A549 treated with GW870086 at 1 μM for 4 hours (cell line): ENCODE measurements around the gene KDELR1. TPM values are rescaled to one million over a fixed set of nuclear protein-coding genes. Genes with fewer than 3 reads are reported as not detected.

ENCODE experiments used
- total RNA-seq: library from RNA; stranded (reverse); fragments of 200-300 nt; extraction: Qiagen RNA extraction; gene quantifications from 5 replicates; pipeline ENCODE4 v1.2.3, GENCODE V29; 2022; ENCODE audit warnings: low read depth

Gene KDELR1
- total RNA-seq, result 349 to 445 TPM (median 427 TPM) in 5 replicates

GRCh38 chr19:48391100-48392005 is at the start of gene KDELR1:
Gene KDELR1, minus strand, starts transcription at chr19:48391551. Its CDS starts 193 bp downstream, at chr19:48391358.

GRCh38 chr19:48393559-48394330 is 2.4 kb upstream of the KDELR1 start, which contains the start of gene GRIN2D:
Gene GRIN2D, plus strand, starts transcription at chr19:48393668. Its CDS starts 4,725 bp downstream, at chr19:48398393.

GRCh38 chr19:48363810-48364597 is 27.3 kb downstream of the KDELR1 start, which contains the start of the genes SYNGR4 and TMEM143:
Gene SYNGR4, plus strand, starts transcription at chr19:48364367. Its CDS starts 1,476 bp downstream, at chr19:48365843.
Gene TMEM143, minus strand, starts transcription at chr19:48363940. Its CDS starts 20 bp downstream, at chr19:48363920.

Other genes with a start within 250 kb of the KDELR1 start
- 56.5 to 65.6 TPM (median 62.2 TPM) in 5 replicates for gene LIG1, start 221.2 kb downstream of the KDELR1 start, total RNA-seq
- gene ZSWIM9, start 220.9 kb downstream of the KDELR1 start, total RNA-seq, result 4.8 to 6.7 TPM (median 6.3 TPM) in 5 replicates
- 11.1 to 19.2 TPM (median 16.9 TPM) in 5 replicates for gene CARD8, start 135.6 kb downstream of the KDELR1 start, total RNA-seq
- gene ZNF114, start 121.5 kb downstream of the KDELR1 start, total RNA-seq, result 7.0 to 7.4 TPM (median 7.1 TPM) in 5 replicates
- 424 to 489 TPM (median 444 TPM) in 5 replicates for gene EMP3, start 66.0 kb downstream of the KDELR1 start, total RNA-seq
- 3.0 to 5.6 TPM (median 4.7 TPM) in 5 replicates for gene TMEM143, start 27.6 kb downstream of the KDELR1 start, total RNA-seq
- gene SYNGR4, start 27.2 kb downstream of the KDELR1 start, total RNA-seq, result 3.2 to 6.0 TPM (median 4.1 TPM) in 5 replicates
- gene GRIN2D, start 2.1 kb upstream of the KDELR1 start, total RNA-seq, result 6.9 to 10.3 TPM (median 9.5 TPM) in 5 replicates
- 94.7 to 125 TPM (median 108 TPM) in 5 replicates for gene GRWD1, start 54.4 kb upstream of the KDELR1 start, total RNA-seq
- 0.97 to 2.1 TPM (median 1.3 TPM) in 5 replicates for gene KCNJ14, start 64.0 kb upstream of the KDELR1 start, total RNA-seq
- gene CYTH2, start 77.8 kb upstream of the KDELR1 start, total RNA-seq, result 51.9 to 62.0 TPM (median 60.1 TPM) in 5 replicates
- gene LMTK3, start 120.3 kb upstream of the KDELR1 start, total RNA-seq, result 3.0 to 6.3 TPM (median 5.3 TPM) in 5 replicates
- gene SULT2B1, start 160.6 kb upstream of the KDELR1 start, total RNA-seq, result 12.4 to 18.3 TPM (median 16.6 TPM) in 5 replicates
- gene SPACA4, start 215.2 kb upstream of the KDELR1 start, total RNA-seq, result 0.31 TPM in 1 of 5 replicates, not detected in the others
- 0.08 to 0.63 TPM (median 0.18 TPM) in 5 replicates for gene FAM83E, start 223.5 kb upstream of the KDELR1 start, total RNA-seq
- gene RPL18, start 227.6 kb upstream of the KDELR1 start, total RNA-seq, result 3,056 to 3,829 TPM (median 3,206 TPM) in 5 replicates
- 12.0 to 16.9 TPM (median 13.6 TPM) in 5 replicates for gene SPHK2, start 228.0 kb upstream of the KDELR1 start, total RNA-seq
- gene DBP, start 245.8 kb upstream of the KDELR1 start, total RNA-seq, result 1.1 to 2.5 TPM (median 2.0 TPM) in 5 replicates